GM23338 (cell line): Measurements from ENCODE around the gene OPRD1.

Experiments used
- TF ChIP-seq, protein P1 (sequence below), 2 experiments: fragments of 200-600 bp in 1 of 2; sonication (generic) in 1 of 2; conservative IDR thresholded peaks; 2 replicates each; pipeline versions ENCODE4 v1.5.1 to v1.6.1; 2016 to 2017; ENCODE audit warnings: antibody characterized with exemption in 2 of 2, low read depth in 2 of 2, mild to moderate bottlenecking in 2 of 2, moderate library complexity in 1 of 2
- TF ChIP-seq, protein P2 (sequence below): IDR thresholded peaks from 2 replicates; pipeline ENCODE4 v1.6.1; 2016; ENCODE audit warnings: antibody characterized with exemption

DNA sequence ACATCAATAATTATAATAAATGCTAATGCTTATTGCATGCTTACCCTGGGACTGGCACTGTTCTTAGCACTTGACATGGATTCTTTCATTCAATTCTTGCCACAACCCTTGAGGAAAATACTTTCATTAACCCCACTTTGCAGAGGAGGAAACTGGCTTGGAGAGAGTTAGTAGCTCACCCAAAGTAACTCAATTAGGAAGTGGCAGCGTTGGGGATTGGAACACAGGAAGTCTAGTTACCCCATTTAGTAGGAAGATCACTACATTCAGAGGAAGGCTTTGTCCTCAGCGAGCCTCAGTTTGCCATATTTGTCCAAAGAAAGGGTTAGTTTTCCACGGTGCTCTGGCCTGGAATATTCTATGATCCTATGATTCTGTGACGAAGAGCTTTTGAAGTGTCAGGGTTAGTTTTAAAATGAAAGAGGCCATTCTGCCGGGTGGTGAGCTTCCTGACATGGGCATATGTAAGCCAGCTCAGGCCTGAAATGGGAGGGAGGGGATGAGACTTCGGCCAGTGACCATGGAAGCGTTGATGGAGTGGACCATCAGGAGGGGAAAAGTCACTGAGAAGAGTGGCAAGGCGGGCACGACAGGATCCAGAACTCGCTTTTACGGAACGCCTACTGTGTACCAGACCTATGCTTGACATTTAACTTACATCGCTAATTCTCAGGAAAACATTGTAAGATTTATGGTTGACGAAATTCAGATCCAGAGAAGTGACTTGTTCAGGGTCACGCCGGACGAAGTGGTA lies 74.2 kb downstream of the OPRD1 start:
- TF ChIP-seq, protein P1, sequence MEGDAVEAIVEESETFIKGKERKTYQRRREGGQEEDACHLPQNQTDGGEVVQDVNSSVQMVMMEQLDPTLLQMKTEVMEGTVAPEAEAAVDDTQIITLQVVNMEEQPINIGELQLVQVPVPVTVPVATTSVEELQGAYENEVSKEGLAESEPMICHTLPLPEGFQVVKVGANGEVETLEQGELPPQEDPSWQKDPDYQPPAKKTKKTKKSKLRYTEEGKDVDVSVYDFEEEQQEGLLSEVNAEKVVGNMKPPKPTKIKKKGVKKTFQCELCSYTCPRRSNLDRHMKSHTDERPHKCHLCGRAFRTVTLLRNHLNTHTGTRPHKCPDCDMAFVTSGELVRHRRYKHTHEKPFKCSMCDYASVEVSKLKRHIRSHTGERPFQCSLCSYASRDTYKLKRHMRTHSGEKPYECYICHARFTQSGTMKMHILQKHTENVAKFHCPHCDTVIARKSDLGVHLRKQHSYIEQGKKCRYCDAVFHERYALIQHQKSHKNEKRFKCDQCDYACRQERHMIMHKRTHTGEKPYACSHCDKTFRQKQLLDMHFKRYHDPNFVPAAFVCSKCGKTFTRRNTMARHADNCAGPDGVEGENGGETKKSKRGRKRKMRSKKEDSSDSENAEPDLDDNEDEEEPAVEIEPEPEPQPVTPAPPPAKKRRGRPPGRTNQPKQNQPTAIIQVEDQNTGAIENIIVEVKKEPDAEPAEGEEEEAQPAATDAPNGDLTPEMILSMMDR (conservative IDR thresholded peaks at IDR 0.05; ENCODE audit: low read depth in 2 of 2), result no peak
- TF ChIP-seq, protein P2, sequence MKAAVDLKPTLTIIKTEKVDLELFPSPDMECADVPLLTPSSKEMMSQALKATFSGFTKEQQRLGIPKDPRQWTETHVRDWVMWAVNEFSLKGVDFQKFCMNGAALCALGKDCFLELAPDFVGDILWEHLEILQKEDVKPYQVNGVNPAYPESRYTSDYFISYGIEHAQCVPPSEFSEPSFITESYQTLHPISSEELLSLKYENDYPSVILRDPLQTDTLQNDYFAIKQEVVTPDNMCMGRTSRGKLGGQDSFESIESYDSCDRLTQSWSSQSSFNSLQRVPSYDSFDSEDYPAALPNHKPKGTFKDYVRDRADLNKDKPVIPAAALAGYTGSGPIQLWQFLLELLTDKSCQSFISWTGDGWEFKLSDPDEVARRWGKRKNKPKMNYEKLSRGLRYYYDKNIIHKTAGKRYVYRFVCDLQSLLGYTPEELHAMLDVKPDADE, result no peak
